GM23338 (cell line): ENCODE data around the gene KRT2. TPM values are rescaled to one million over a fixed set of nuclear protein-coding genes. Genes with fewer than 3 reads are reported as not detected.

Experiments
- ATAC-seq: fragments of 200-7000 bp; cut with Tn5 transposase; 3 replicates; pipeline ENCODE4 v1.9.1; 2020
- DNase-seq: peaks from one replicate; pipeline ENCODE4 v3.0.0-alpha.2; 2015; ENCODE audit warnings: low spot score
- H2AFZ ChIP-seq: fragments of 200-600 bp; sonication (generic); 2 replicates; pipeline ENCODE4 v1.8.0; 2016; ENCODE audit warnings: antibody characterized with exemption, mild to moderate bottlenecking, moderate library complexity
- H3F3A ChIP-seq: fragments of 200-600 bp; sonication (generic); replicated peaks from 2 replicates; pipeline ENCODE4 v1.8.0; 2017; ENCODE audit warnings: antibody characterized with exemption, mixed run types, low read depth
- H3K27ac ChIP-seq: fragments of 200-600 bp; sonication (generic); 2 replicates; pipeline ENCODE4 v1.6.1; 2016; ENCODE audit warnings: low read depth
- H3K27me3 ChIP-seq: fragments of 200-600 bp; sonication (generic); 2 replicates; pipeline ENCODE4 v1.8.0; 2016; ENCODE audit warnings: mild to moderate bottlenecking, mixed run types, moderate library complexity; ENCODE audit not compliant: insufficient read depth
- H3K36me3 ChIP-seq: fragments of 200-600 bp; sonication (generic); 2 replicates; pipeline ENCODE4 v1.8.0; 2016; ENCODE audit warnings: mild to moderate bottlenecking; ENCODE audit not compliant: insufficient read depth
- H3K4me1 ChIP-seq: fragments of 200-600 bp; sonication (generic); 2 replicates; pipeline ENCODE4 v1.8.0; 2016; ENCODE audit warnings: mild to moderate bottlenecking, moderate library complexity; ENCODE audit not compliant: insufficient read depth
- H3K4me2 ChIP-seq: fragments of 200-600 bp; sonication (generic); 2 replicates; pipeline ENCODE4 v1.7.1; 2017; ENCODE audit warnings: mixed run types
- H3K4me3 ChIP-seq: fragments of 200-600 bp; sonication (generic); 2 replicates; pipeline ENCODE4 v1.6.1; 2016; ENCODE audit warnings: mixed run types
- H3K79me2 ChIP-seq: fragments of 200-600 bp; sonication (generic); replicated peaks from 2 replicates; pipeline ENCODE4 v1.8.0; 2017; ENCODE audit warnings: mild to moderate bottlenecking; ENCODE audit not compliant: insufficient read depth
- H3K9me2 ChIP-seq: fragments of 200-600 bp; sonication (generic); 2 replicates; pipeline ENCODE4 v1.8.0; 2017; ENCODE audit not compliant: insufficient read depth
- H4K20me1 ChIP-seq: fragments of 200-600 bp; sonication (generic); replicated peaks from 2 replicates; pipeline ENCODE4 v1.8.0; 2017; ENCODE audit warnings: mild to moderate bottlenecking; ENCODE audit not compliant: insufficient read depth
- H3K27ac Mint-ChIP-seq: 2 replicates; pipeline ENCODE4 v1.8.0; 2020; ENCODE audit warnings: inconsistent platforms, mild to moderate bottlenecking, moderate library complexity, mixed read lengths
- H3K27me3 Mint-ChIP-seq: 3 replicates; pipeline ENCODE4 v1.8.0; 2022; ENCODE audit warnings: low read depth, mild to moderate bottlenecking, moderate library complexity, mixed read lengths, inconsistent platforms; ENCODE audit not compliant: insufficient read depth, poor library complexity
- H3K36me3 Mint-ChIP-seq: 3 replicates; pipeline ENCODE4 v1.8.0; 2021; ENCODE audit warnings: low read depth, mild to moderate bottlenecking, inconsistent platforms, moderate library complexity, mixed read lengths
- H3K4me1 Mint-ChIP-seq: 3 replicates; pipeline ENCODE4 v1.8.0; 2020; ENCODE audit warnings: mild to moderate bottlenecking, inconsistent platforms, mixed read lengths
- H3K4me3 Mint-ChIP-seq: 3 replicates; pipeline ENCODE4 v1.8.0; 2021; ENCODE audit warnings: moderate library complexity, mild to moderate bottlenecking, inconsistent platforms, mixed read lengths
- H3K9me3 Mint-ChIP-seq: 3 replicates; pipeline ENCODE4 v1.8.0; 2020; ENCODE audit warnings: moderate library complexity, mild to moderate bottlenecking, inconsistent platforms, mixed read lengths
- CREB1 ChIP-seq: fragments of 250-450 bp; sonication (Bioruptor Pico); IDR thresholded peaks from 2 replicates; pipeline ENCODE4 v1.5.0; 2020; ENCODE audit warnings: low read depth, mild to moderate bottlenecking, moderate library complexity
- EZH2 ChIP-seq: fragments of 200-600 bp; sonication (generic); IDR thresholded peaks from one replicate; pipeline ENCODE4 v1.8.0; 2017; ENCODE audit warnings: antibody characterized with exemption, mild to moderate bottlenecking, low read depth; ENCODE audit not compliant: unreplicated experiment
- JUNB ChIP-seq: IDR thresholded peaks from one replicate; pipeline ENCODE4 v1.6.1; 2016; ENCODE audit warnings: antibody characterized with exemption; ENCODE audit not compliant: unreplicated experiment
- STAT1 ChIP-seq: IDR thresholded peaks from one replicate; pipeline ENCODE4 v1.6.1; 2016; ENCODE audit warnings: antibody characterized with exemption; ENCODE audit not compliant: unreplicated experiment
- ZNF114 ChIP-seq: fragments of 250-450 bp; sonication (Bioruptor Pico); IDR thresholded peaks from 2 replicates; pipeline ENCODE4 v1.5.0; 2020; ENCODE audit warnings: mild to moderate bottlenecking, moderate library complexity
- polyA plus RNA-seq: library from polyadenylated mRNA; unstranded; fragments of >200 nt; fragmentation: Nextera tagmentation; extraction: Ambion mirVana; gene quantifications from 2 replicates; pipeline ENCODE4 v1.2.1, GENCODE V29; 2016
- total RNA-seq: library from RNA; depleted of rRNA; stranded (reverse); fragments of >200 nt; shearing (Covaris generic); gene quantifications from 2 replicates; pipeline ENCODE4 v1.2.3, GENCODE V29; 2014
- TF ChIP-seq, protein P1 (sequence below), 2 experiments: fragments of 200-600 bp in 1 of 2; sonication (generic) in 1 of 2; conservative IDR thresholded peaks; 2 replicates each; pipeline versions ENCODE4 v1.5.1 to v1.6.1; 2016 to 2017; ENCODE audit warnings: antibody characterized with exemption in 2 of 2, low read depth in 2 of 2, mild to moderate bottlenecking in 2 of 2, moderate library complexity in 1 of 2
- TF ChIP-seq, protein P2 (sequence below): IDR thresholded peaks from 2 replicates; pipeline ENCODE4 v1.6.1; 2016; ENCODE audit warnings: antibody characterized with exemption

Gene KRT2
- total and polyA plus RNA-seq, 2 experiments from 2014 or later: not detected

GRCh38 chr12:52667509-52667908, 15.5 kb upstream of the KRT2 start:
- Histone ChIP-seq H3F3A (no peaks in the 10 kb centered on the region), H4K20me1 (no peaks in the 10 kb centered on the region), H3K36me3 (no peaks in the 10 kb centered on the region), H3K4me2 (no peak overlapping the region), H2AFZ (0 out of 2 replicates have a peak overlapping the region, but pooled peaks have one; percentile 24), H3K4me1 (no peaks in the 10 kb centered on the region), H3K9me2 (no peaks in the 10 kb centered on the region), H3K79me2 (no peaks in the 10 kb centered on the region), H3K4me3 (no peak overlapping the region), H3K27me3 (no peaks in the 10 kb centered on the region), H3K27ac (no peak overlapping the region)
- TF ChIP-seq, protein P1, sequence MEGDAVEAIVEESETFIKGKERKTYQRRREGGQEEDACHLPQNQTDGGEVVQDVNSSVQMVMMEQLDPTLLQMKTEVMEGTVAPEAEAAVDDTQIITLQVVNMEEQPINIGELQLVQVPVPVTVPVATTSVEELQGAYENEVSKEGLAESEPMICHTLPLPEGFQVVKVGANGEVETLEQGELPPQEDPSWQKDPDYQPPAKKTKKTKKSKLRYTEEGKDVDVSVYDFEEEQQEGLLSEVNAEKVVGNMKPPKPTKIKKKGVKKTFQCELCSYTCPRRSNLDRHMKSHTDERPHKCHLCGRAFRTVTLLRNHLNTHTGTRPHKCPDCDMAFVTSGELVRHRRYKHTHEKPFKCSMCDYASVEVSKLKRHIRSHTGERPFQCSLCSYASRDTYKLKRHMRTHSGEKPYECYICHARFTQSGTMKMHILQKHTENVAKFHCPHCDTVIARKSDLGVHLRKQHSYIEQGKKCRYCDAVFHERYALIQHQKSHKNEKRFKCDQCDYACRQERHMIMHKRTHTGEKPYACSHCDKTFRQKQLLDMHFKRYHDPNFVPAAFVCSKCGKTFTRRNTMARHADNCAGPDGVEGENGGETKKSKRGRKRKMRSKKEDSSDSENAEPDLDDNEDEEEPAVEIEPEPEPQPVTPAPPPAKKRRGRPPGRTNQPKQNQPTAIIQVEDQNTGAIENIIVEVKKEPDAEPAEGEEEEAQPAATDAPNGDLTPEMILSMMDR (conservative IDR thresholded peaks at IDR 0.05; ENCODE audit: low read depth in 2 of 2): peak; percentile 57 to 76
- TF ChIP-seq EZH2: no peak
- no peak for TF ChIP-seq STAT1
- no peak for TF ChIP-seq JUNB
- Mint-ChIP-seq H3K4me3 (no peak overlapping the region), H3K9me3 (no peaks in the 10 kb centered on the region), H3K27ac (no peak overlapping the region), H3K4me1 (no peaks in the 10 kb centered on the region), H3K36me3 (no peaks in the 10 kb centered on the region), H3K27me3 (no peaks in the 10 kb centered on the region)
- peak; percentile 84 for ATAC-seq
- DNase-seq: peak; percentile 47

GRCh38 chr12:52666471-52666870, 14.5 kb upstream of the KRT2 start:
- no peak for ATAC-seq
- Mint-ChIP-seq H3K27ac (no peak overlapping the region), H3K27me3 (no peaks in the 10 kb centered on the region), H3K9me3 (no peaks in the 10 kb centered on the region), H3K4me1 (no peaks in the 10 kb centered on the region), H3K4me3 (no peak overlapping the region), H3K36me3 (no peaks in the 10 kb centered on the region)
- no peak overlapping the region for H2AFZ ChIP-seq
- no peaks in the 10 kb centered on the region for H3K27me3 ChIP-seq
- no peaks in the 10 kb centered on the region for H4K20me1 ChIP-seq
- H3K4me3 ChIP-seq: no peak overlapping the region
- no peaks in the 10 kb centered on the region for H3K4me1 ChIP-seq
- H3F3A ChIP-seq: no peaks in the 10 kb centered on the region
- no peaks in the 10 kb centered on the region for H3K79me2 ChIP-seq
- H3K4me2 ChIP-seq: no peak overlapping the region
- no peak for TF ChIP-seq CREB1 (CRISPR knock-in tag)
- no peaks in the 10 kb centered on the region for H3K9me2 ChIP-seq
- H3K36me3 ChIP-seq: no peaks in the 10 kb centered on the region
- H3K27ac ChIP-seq: no peak overlapping the region
- no peak for DNase-seq

- Mint-ChIP-seq H3K36me3 (no peaks in the 10 kb centered on the region), H3K4me1 (no peaks in the 10 kb centered on the region; the same call in 2 of the 3 replicates), H3K27me3 (no peaks in the 10 kb centered on the region), H3K9me3 (no peaks in the 10 kb centered on the region), H3K4me3 (no peak overlapping the region), H3K27ac (no peak overlapping the region)
- H3K9me2 ChIP-seq: no peaks in the 10 kb centered on the region
- H4K20me1 ChIP-seq: no peaks in the 10 kb centered on the region
- no peaks in the 10 kb centered on the region for H3K79me2 ChIP-seq
- no peak overlapping the region for H3K4me3 ChIP-seq
- H3K27ac ChIP-seq: no peak overlapping the region
- H2AFZ ChIP-seq: no peak overlapping the region
- DNase-seq (no peak), ATAC-seq (no peak)
- no peaks in the 10 kb centered on the region for H3F3A ChIP-seq
- no peaks in the 10 kb centered on the region for H3K27me3 ChIP-seq
- no peaks in the 10 kb centered on the region for H3K4me1 ChIP-seq
- H3K36me3 ChIP-seq: no peaks in the 10 kb centered on the region
- no peak overlapping the region for H3K4me2 ChIP-seq
- TF ChIP-seq CREB1 (CRISPR knock-in tag): no peak
- TF ChIP-seq, protein P2, sequence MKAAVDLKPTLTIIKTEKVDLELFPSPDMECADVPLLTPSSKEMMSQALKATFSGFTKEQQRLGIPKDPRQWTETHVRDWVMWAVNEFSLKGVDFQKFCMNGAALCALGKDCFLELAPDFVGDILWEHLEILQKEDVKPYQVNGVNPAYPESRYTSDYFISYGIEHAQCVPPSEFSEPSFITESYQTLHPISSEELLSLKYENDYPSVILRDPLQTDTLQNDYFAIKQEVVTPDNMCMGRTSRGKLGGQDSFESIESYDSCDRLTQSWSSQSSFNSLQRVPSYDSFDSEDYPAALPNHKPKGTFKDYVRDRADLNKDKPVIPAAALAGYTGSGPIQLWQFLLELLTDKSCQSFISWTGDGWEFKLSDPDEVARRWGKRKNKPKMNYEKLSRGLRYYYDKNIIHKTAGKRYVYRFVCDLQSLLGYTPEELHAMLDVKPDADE: no peak
- no peak for TF ChIP-seq ZNF114 (CRISPR knock-in tag)
Measured at GRCh38 chr12:52663420-52663819, 11.4 kb upstream of the KRT2 start.
